K562 (cell line): ENCODE data around the gene SHROOM3. TPM values are rescaled to one million over a fixed set of nuclear protein-coding genes. Genes with fewer than 3 reads are reported as not detected.

Experiments
- ATAC-seq: fragments of 200-7000 bp; cut with Tn5 transposase; 3 replicates; pipeline ENCODE4 v1.9.1; 2020; ENCODE audit warnings: moderate library complexity
- BruUV-seq: library from RNA; stranded (reverse); fragments of 400-500 nt; replicated peaks from 2 replicates; lab custom pipeline; 2021; lab: Mats Ljungman, UMichigan
- CTCF ChIA-PET: fragments of 300-600 bp; formaldehyde crosslinking; extraction: SDS; loops from one replicate; lab custom pipeline; 2021; ENCODE audit warnings: low intra/inter-chr PET ratio; lab: Yijun Ruan, JAX
- POLR2A ChIA-PET: fragments of 300-600, 350-650 bp; sonication (Branson Sonifier 250); formaldehyde crosslinking; extraction: SDS; loops from one replicate; lab custom pipeline; 2021; ENCODE audit warnings: antibody characterized with exemption, inconsistent platforms; lab: Yijun Ruan, JAX
- DNase-seq, 4 experiments: peaks; one replicate each; pipeline versions ENCODE4 v3.0.0 to v3.0.0-alpha.2; 2011 to 2018; ENCODE audit warnings: low spot score in 3 of 4, mixed read lengths in 3 of 4; ENCODE audit errors: extremely low read depth in 1 of 4
- FAIRE-seq: peaks from 2 replicates; lab custom pipeline; 2011; peaks lifted over from hg19 to GRCh38; lab: Jason Lieb, UNC
- H2AFZ ChIP-seq: 2 replicates; pipeline ENCODE4 v1.6.0; 2011; ENCODE audit warnings: low read depth, low read length, control low read depth, inconsistent platforms
- H3K27ac ChIP-seq: fragments of 200-600 bp; 3 replicates; pipeline ENCODE4 v1.8.0; 2011; ENCODE audit warnings: low read depth, mild to moderate bottlenecking, control low read depth, inconsistent platforms, low read length, moderate library complexity, mixed read lengths; ENCODE audit errors: extremely low read depth
- H3K27me3 ChIP-seq, 2 experiments: fragments of 300-600 bp in 1 of 2; 2 replicates in 1 of 2; 3 replicates in 1 of 2; pipeline versions ENCODE4 v1.6.0 to v1.8.0; 2011; ENCODE audit warnings: inconsistent platforms in 2 of 2, low read length in 2 of 2, mild to moderate bottlenecking in 1 of 2, mixed read lengths in 1 of 2, moderate library complexity in 1 of 2; ENCODE audit not compliant: control insufficient read depth in 2 of 2, insufficient read depth in 2 of 2
- H3K36me3 ChIP-seq: fragments of 300-600 bp; 3 replicates; pipeline ENCODE4 v1.8.0; 2011; ENCODE audit warnings: mild to moderate bottlenecking, low read length, inconsistent platforms; ENCODE audit not compliant: control insufficient read depth, insufficient read depth
- H3K4me1 ChIP-seq, 2 experiments: fragments of 200-600 bp in 1 of 2; replicated peaks in 1 of 2; 2 replicates in 1 of 2; 3 replicates in 1 of 2; pipeline versions ENCODE4 v1.5.1 to v1.8.0; 2011; ENCODE audit warnings: inconsistent platforms in 2 of 2, low read length in 2 of 2, mild to moderate bottlenecking in 1 of 2, mixed read lengths in 1 of 2, moderate library complexity in 1 of 2; ENCODE audit not compliant: control insufficient read depth in 2 of 2, insufficient read depth in 2 of 2
- H3K4me2 ChIP-seq: 2 replicates; pipeline ENCODE4 v1.6.1; 2011; ENCODE audit warnings: low read length, control low read depth, inconsistent platforms, mixed read lengths; ENCODE audit not compliant: insufficient read depth
- H3K4me3 ChIP-seq: fragments of 200-600 bp; sonication (generic), shearing (Covaris generic); 2 replicates; pipeline ENCODE4 v1.5.1; 2016; ENCODE audit warnings: control low read depth, inconsistent platforms
- H3K79me2 ChIP-seq: fragments of 200-600 bp; 3 replicates; pipeline ENCODE4 v1.8.0; 2011; ENCODE audit warnings: low read length, inconsistent platforms; ENCODE audit not compliant: control insufficient read depth, insufficient read depth
- H3K9ac ChIP-seq, 2 experiments: 2 replicates each; pipeline versions ENCODE4 v1.6.0 to v1.6.1; 2011; ENCODE audit warnings: low read depth in 2 of 2, low read length in 2 of 2, control low read depth in 1 of 2, inconsistent platforms in 1 of 2, mild to moderate bottlenecking in 1 of 2, mixed read lengths in 1 of 2; ENCODE audit not compliant: insufficient read depth in 1 of 2
- H3K9me1 ChIP-seq: one replicate; pipeline ENCODE4 v1.6.0; 2011; ENCODE audit warnings: inconsistent platforms, mild to moderate bottlenecking, low read length, moderate library complexity; ENCODE audit not compliant: control insufficient read depth, insufficient read depth
- H3K9me3 ChIP-seq: replicated peaks from 2 replicates; pipeline ENCODE4 v1.5.1; 2011; ENCODE audit warnings: low read depth, low read length, inconsistent platforms; ENCODE audit not compliant: control insufficient read depth, insufficient read depth
- H4K20me1 ChIP-seq: replicated peaks from 2 replicates; pipeline ENCODE4 v1.6.1; 2011; ENCODE audit warnings: low read length, inconsistent platforms, mixed read lengths; ENCODE audit not compliant: control insufficient read depth, insufficient read depth
- BRD9 ChIP-seq: fragments of 450-650 bp; IDR thresholded peaks from 2 replicates; pipeline ENCODE4 v1.6.1; 2018; ENCODE audit warnings: low read depth; ENCODE audit not compliant: partially characterized antibody
- ILF3 ChIP-seq: fragments of 450-650 bp; IDR thresholded peaks from 2 replicates; pipeline ENCODE4 v1.6.1; 2018; ENCODE audit warnings: antibody characterized with exemption, mild to moderate bottlenecking, moderate library complexity, borderline replicate concordance
- IRF1 ChIP-seq: sonication (generic); formaldehyde crosslinking; IDR thresholded peaks from 2 replicates; pipeline ENCODE4 v1.8.0; 2022; ENCODE audit warnings: missing genetic modification reagents, mild to moderate bottlenecking, borderline replicate concordance
- PHB ChIP-seq: fragments of 250-450 bp; sonication (Bioruptor Pico); IDR thresholded peaks from 2 replicates; pipeline ENCODE4 v1.5.0; 2021
- RERE ChIP-seq: sonication (generic); formaldehyde crosslinking; IDR thresholded peaks from 2 replicates; pipeline ENCODE4 v1.8.0; 2023; ENCODE audit warnings: missing genetic modification reagents, mild to moderate bottlenecking, borderline replicate concordance
- ZC3H8 ChIP-seq: fragments of 450-650 bp; IDR thresholded peaks from 2 replicates; pipeline ENCODE4 v1.6.1; 2017
- ZNF318 ChIP-seq, 2 experiments: fragments of 450-650 bp; IDR thresholded peaks; 2 replicates each; pipeline ENCODE4 v1.6.1; 2016; ENCODE audit warnings: mild to moderate bottlenecking in 2 of 2, borderline replicate concordance in 1 of 2, low read depth in 1 of 2, moderate library complexity in 1 of 2
- WGBS: fragments of 100-300 bp; shearing (Covaris generic); methylation state at CpG from one replicate; pipeline ENCODE4 v1.1.6; 2016; ENCODE audit warnings: low coverage, mixed read lengths; ENCODE audit not compliant: insufficient coverage; ENCODE audit errors: missing lambda C conversion rate; 5-methylcytosine and 5-hydroxymethylcytosine counted together
- in situ Hi-C: fragments of 300-500 bp; cut with MboI; formaldehyde crosslinking; loops from 4 replicates; pipeline ENCODE4 v1.15.0; 2018; ENCODE audit warnings: inconsistent platforms, mixed read lengths
- intact Hi-C: fragments of 100-400 bp; cut with micrococcal nuclease; formaldehyde crosslinking; loops from 2 replicates; pipeline ENCODE4 v1.14.2; 2022
- polyA plus RNA-seq, 8 experiments: library from polyadenylated mRNA; depleted of rRNA in 4 of 8; stranded (reverse) in 5 of 8; unstranded in 3 of 8; fragments of >200 nt; fragmentation: Nextera tagmentation in 2 of 8; fragmentation: Illumina TruSeq in 1 of 8; extraction: Ambion mirVana in 2 of 8; extraction: Trizol in 1 of 8; gene quantifications; 2 replicates each; pipeline versions ENCODE4 v1.2.1 to v1.2.3, GENCODE V29; 2011 to 2014; ENCODE audit warnings: inconsistent platforms in 1 of 8, missing spikeins in 1 of 8
- total RNA-seq, 7 experiments: library from RNA; depleted of rRNA in 6 of 7; stranded (reverse); fragments of >200 nt in 6 of 7; fragmentation: Illumina TruSeq in 2 of 7; extraction: Trizol in 2 of 7; gene quantifications; 2 replicates each; pipeline versions ENCODE4 v1.2.1 to v1.2.3, GENCODE V29; 2011 to 2021; ENCODE audit warnings: low replicate concordance in 1 of 7

The SHROOM3 gene
- total and polyA plus RNA-seq, 9 of the 15 experiments (the other 6 are each of a cell fraction or from before 2014, with no cell fraction given) = 0.01 to 0.07 TPM; not detected in 7

GRCh38 chr4:76439491-76439890, 4.5 kb downstream of the SHROOM3 start:
- no peaks in the 10 kb centered on the region for H3K9me1 ChIP-seq
- DNase-seq (no peak), FAIRE-seq (no peak), ATAC-seq (no peak)
- H2AFZ ChIP-seq = no peak overlapping the region
- no peaks in the 10 kb centered on the region for H3K36me3 ChIP-seq
- no peak overlapping the region for H3K27ac ChIP-seq
- no peak overlapping the region for H3K4me2 ChIP-seq
- no peak overlapping the region for H3K9ac ChIP-seq
- no peaks in the 10 kb centered on the region for H3K4me1 ChIP-seq
- H3K79me2 ChIP-seq = no peaks in the 10 kb centered on the region
- H3K27me3 ChIP-seq = peaks cover 11 to 12% of the 10 kb centered on the region in 2 experiments; a peak in 3 of 5 replicates
- in situ Hi-C loops = loop anchor here (10.0 kb wide), 1 partner anchor 315 kb away; no protein-coding TSS in a partner anchor
- no peaks in the 10 kb centered on the region; the same call in 1 of the 2 replicates for H4K20me1 ChIP-seq
- intact Hi-C loops = loop anchor here (10.0 kb wide), 1 partner anchor 765 kb away; no protein-coding TSS in a partner anchor
- H3K9me3 ChIP-seq = no peaks in the 10 kb centered on the region
- POLR2A ChIA-PET = no interaction called here
- no peak overlapping the region for H3K4me3 ChIP-seq
- CTCF ChIA-PET = no interaction called here
- 4% methylated on average over 2 of the region's 2 CpGs for WGBS
- BruUV-seq = no TSS peak
- TF ChIP-seq ZNF318 (IDR thresholded peaks at IDR 0.05; ENCODE audit: borderline replicate concordance in 1 of 2, low read depth in 1 of 2) (no peak), PHB (CRISPR knock-in tag) (no peak), RERE (CRISPR knock-in tag) (no peak), ILF3 (no peak), BRD9 (no peak), ZC3H8 (no peak), IRF1 (CRISPR knock-in tag) (no peak)
